T47D (cell line): ENCODE results near the gene IGFBP5.

ENCODE experiments used
- DNase-seq, 2 experiments: peaks; one replicate each; pipeline versions ENCODE4 v3.0.0 to v3.0.0-alpha.2; 2011 to 2012; ENCODE audit warnings: low read depth in 1 of 2, low spot score in 1 of 2
- JUND ChIP-seq: IDR thresholded peaks from 2 replicates; pipeline ENCODE4 v1.6.1; 2012; ENCODE audit warnings: low read depth
- in situ Hi-C: cut with HindIII; loops from 2 replicates; pipeline ENCODE4 v1.10.0; 2016; ENCODE audit warnings: low sequenced_read_pairs, low pct_unique_long_range_greater_than_20kb

Gene IGFBP5

DNA sequence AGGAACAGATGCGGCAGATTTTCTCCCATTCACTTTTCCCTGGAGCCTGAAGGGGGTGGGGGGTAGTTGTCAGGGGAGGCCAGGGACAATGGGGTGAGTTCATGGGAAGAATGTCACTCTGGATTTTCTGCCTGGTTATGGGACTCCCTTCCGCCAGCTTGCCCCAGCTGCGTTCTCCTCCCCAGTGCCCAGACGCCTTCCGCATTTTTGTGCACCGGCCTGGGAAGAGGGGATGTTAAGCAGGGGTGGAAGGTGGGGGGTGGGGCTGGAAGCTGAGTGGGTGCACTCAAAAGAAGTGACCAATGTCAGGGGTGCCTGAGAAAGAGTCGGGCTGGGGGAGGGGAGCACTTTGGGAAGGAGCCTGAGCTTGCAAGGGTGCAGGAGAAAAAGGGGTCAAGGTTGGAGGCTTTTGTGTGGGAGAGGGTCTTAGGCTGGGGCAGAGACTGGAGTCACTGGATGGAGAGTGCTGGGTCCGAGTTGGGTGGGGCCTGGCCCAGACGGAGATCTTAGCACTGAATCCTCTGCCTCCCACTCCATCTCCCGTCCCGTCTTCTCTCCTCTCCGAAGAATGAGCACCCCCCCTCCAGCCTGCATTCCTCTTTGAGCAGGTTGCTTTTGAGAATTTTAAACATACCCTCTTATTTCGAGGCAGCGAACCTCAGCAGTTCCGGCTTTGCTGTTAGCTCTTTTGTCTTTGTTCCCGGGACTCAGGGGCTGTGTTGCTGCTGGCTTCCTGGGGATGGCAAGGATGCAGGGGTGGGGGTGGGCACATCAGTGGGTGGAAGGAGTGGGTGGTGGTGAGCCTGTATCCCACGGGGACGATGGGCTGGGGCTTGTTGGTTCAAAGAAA is 59.4 kb downstream of the IGFBP5 start:
- peak; percentile 37 to 63 for DNase-seq
- in situ Hi-C loops = no loop called here
- TF ChIP-seq JUND = no peak

DNA sequence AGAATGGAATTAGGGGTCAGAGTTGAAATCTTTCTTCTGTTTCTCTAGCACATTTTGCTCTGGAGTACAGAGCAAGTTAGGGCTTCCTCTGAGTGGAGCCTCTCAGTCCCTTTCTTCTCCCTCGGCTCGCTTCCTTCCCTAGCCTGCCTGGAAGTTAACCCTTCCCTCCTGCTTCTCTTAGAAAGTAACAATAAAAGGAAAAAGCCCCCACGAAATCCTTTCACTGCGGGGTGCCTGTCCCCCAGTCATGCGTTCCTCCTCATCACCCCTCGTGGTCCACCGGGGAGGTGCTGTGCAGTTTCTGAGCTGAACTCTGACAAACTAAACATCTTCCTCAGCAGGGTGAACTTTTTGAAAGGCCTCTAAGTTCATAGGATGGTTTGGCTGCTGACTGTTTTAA is 60.2 kb downstream of the IGFBP5 start:
- in situ Hi-C loops = no loop called here
- no peak for TF ChIP-seq JUND
- no peak for DNase-seq

DNA sequence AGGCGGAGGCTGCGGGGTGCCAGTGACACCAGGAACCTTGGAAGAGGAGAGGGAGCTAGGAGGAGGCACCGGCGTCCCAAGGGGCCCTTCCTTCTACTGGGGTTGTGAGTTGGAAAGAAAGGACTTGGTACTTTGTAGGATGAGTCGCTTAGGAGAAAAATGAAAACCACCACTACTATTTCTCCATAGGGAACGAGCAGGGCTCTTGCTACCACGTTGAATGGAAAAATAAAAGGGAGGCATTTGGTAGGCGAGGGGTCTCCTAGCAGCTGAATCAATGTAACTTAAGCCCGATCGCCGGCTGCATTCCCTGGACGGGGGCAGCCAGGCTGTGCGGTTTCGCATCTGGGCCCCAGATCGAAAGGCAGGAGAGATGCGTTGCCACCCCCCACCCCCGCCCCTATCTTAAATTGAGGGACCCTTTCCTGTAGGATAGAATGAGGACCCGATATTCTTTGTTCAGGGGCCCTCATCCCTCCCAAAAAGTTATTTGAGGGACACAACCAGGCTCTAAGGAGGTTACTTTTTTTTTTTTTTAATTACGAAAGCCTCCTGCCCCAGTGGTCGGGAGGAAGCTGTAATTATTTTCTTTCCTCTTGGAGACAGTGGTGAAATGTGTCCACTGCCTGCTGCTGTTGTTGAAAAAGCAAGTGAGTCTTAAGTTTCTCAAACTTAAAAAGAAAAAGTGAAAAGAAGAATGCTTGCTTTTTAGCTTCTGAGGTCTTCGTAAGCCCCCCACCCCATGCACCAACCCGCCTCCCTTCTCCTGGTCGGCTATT is 60.8 kb downstream of the IGFBP5 start:
- in situ Hi-C loops = no loop called here
- no peak for DNase-seq
- TF ChIP-seq JUND = no peak

DNA sequence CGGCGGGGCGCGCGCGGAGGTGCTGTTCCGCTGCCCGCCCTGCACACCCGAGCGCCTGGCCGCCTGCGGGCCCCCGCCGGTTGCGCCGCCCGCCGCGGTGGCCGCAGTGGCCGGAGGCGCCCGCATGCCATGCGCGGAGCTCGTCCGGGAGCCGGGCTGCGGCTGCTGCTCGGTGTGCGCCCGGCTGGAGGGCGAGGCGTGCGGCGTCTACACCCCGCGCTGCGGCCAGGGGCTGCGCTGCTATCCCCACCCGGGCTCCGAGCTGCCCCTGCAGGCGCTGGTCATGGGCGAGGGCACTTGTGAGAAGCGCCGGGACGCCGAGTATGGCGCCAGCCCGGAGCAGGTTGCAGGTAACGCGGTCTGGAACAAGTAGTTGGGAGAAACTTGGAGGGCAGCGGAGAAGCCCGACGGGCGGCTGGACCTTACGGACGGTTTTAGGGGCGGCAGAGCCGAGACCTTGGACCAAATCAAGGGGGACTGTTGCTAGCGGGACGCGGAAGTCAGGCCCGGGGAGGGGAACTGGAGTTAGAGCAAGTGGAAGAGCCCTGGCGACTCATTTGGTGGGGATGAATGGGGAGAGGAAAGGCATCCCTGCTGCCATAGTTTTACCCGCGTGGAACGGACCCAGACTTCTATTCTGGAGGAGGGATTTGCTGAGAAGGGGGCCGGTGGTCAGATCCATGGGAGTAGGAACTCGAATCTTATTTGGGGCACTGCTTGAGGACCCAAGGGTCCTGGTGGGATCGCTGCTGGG is 61.6 kb downstream of the IGFBP5 start:
- in situ Hi-C loops = no loop called here
- DNase-seq = no peak
- TF ChIP-seq JUND = no peak

DNA sequence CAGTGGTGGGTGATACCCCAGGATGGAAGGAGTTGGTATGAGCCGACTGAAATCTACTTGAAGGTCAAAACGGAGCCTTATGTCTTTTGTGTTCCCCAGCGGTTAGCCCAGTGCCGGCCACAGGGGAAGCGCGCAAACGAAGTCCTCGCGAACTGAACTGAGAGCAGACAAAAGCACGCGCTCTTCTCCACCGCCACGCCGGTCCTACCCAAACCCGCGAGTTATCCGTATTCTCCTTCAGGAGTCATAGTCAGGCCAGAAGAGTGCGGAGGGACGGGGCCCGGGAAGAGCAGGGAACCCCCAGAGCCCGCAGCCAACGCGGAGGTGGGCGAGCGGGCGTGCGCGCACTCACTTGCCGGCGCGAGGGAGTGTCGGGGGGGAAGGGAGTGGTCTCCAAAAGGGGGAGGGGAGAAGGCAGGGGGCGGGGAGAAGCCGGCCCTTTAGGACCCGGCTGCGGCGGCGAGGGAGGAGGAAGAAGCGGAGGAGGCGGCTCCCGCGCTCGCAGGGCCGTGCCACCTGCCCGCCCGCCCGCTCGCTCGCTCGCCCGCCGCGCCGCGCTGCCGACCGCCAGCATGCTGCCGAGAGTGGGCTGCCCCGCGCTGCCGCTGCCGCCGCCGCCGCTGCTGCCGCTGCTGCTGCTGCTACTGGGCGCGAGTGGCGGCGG is 62.3 kb downstream of the IGFBP5 start, which contains the start of gene IGFBP2:
TSS of gene IGFBP2 (plus strand) at position 469 of the 664 bp plus-strand sequence. CDS start at position 573, 104 bp downstream.
- in situ Hi-C loops = no loop called here
- DNase-seq = peak; percentile 62 to 75
- TF ChIP-seq JUND = no peak

DNA sequence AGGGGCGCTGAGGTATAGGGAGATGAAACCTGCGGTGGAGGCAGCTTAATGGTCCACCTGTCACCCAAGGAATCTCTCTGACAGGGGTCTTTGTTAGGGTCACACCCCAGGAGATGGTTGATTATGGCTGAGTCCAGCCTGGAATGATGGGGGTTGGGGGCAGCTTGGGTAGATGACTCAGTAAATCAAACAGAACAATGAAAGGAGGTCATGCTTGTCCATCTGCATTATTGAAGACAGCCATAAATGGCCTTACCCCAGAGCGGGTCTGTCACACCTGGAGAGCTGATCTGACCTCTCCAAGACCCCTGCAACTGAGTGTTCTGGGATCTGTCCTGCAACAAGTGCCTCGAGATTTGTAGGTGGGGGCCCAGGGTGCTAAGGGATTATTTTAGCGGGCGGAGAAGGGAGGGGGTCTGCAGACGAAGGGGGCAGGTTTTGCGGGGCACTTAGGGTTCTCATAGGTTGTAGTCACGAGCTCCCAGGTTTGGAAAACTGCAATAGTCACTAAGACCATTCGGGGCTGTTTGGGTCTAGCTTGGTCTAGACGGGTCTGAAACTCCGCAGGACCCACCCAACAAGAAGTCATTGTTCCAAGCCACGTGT is 62.9 kb downstream of the IGFBP5 start:
- in situ Hi-C loops = no loop called here
- no peak for DNase-seq
- no peak for TF ChIP-seq JUND

DNA sequence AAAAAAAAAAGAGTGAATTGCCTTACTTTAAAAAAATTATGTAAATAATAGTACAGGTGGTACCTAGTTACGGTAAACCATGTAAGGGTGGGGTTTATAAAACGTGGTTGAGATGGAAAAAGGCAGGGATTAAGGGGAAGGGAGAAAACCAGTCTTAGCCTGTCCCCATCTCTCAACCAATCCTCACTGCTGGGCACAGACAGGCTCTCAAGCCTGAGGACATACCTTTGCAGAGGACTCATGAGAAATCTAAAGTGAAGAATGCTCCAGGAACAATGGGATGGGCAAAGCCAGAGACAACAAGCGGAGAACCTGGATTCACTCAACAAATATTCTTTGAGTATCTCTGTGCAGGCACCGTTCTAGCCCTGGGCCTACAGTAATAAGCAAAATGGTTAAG is 65.6 kb downstream of the IGFBP5 start:
- in situ Hi-C loops = no loop called here
- no peak for TF ChIP-seq JUND
- no peak for DNase-seq

DNA sequence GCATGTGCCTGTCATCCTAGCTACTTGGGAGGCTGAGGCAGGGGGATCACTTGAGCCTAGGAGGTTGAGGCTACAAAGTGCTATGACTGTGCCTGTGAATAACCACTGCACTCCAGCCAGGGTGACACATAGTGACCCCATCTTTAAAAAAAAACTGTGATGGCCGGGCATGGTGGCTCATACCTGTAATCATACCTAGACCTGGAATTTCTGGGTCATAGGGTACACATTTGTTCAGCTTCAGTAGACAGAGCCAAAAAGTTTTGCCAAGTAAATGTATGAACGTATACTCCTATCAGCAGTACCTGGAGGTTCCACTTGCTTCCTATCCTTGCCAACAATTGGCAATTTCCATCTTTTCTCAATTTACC is 68.5 kb downstream of the IGFBP5 start:
- DNase-seq = no peak
- in situ Hi-C loops = no loop called here
- no peak for TF ChIP-seq JUND

DNA sequence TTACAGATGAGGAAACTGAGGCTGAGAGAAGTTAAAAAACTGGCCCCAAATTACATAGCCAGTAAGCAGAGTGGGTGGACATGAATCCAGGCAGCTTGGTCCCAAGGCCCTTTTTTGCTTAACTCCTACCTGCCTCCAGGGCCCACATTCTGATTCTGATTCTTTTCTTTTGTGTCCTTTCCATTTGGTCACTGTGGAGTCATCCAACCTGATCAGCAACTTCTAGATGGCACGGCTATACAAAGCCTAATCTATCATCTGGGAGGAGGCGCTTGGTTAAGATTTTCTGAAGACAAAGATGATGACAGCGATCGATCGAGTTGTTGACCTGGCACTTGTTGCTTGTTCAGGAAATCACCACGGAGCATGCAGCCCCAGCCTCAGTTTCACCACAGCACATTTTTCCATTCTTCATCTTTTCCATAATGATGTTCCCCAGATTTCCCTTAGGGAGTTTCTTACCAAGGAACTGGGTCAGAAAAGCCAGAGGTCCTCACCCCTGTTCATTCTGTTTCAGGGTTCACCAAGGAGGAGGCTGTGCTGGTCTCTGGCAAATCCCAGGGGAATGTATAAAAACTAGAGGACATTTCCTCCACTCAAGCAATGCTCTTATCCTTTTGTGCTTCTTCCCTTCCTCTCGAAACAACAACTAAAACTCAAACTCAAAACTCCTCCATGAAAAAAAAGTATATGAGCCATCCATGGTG is 69.0 kb downstream of the IGFBP5 start:
- TF ChIP-seq JUND = no peak
- DNase-seq = peak in 1 of 2 experiments; percentile 87
- in situ Hi-C loops = no loop called here

DNA sequence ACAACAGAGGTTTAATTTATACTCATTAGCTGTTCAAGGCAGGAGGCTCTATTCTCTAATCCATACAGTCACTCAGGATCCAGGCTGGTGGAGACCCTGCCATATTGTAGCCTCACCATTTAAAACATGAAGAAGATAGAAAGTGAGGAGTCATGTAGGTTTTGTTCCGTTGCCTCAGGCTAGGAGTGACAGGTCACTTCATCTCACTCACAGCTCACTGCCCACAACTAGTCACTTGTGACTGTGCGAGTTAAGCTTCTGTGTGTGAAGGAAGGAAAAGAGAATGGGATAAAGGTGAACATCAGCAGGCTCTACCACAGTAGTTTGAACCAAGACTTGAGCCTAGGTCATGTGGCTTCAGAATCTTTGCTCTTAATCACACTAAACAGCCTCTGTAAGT is 71.1 kb downstream of the IGFBP5 start:
- no peak for TF ChIP-seq JUND
- in situ Hi-C loops = no loop called here
- DNase-seq = peak in 1 of 2 experiments; percentile 25

DNA sequence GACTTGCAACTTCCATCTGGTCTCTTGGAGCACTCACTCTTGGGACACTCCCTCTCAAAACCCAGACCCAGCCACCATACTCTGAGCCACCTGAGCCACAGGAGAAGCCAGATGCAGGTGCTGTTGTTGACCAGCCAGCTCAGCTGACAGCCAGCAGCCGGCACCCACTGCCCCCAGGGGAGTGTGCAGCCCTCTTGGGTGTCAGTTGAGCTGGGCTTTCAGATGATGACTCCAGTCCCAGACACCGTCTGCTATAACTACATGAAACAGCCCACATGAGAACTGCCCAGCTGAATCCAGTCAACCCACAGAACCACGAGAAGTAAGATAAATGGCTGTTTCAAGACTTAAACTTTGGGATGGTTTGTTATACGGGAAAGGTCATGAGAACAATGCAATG is 72.8 kb downstream of the IGFBP5 start:
- in situ Hi-C loops = no loop called here
- DNase-seq = no peak
- TF ChIP-seq JUND = no peak
